CD14-positive monocyte (primary cell): Measurements from ENCODE around the gene NLRC5. TPM values are rescaled to one million over a fixed set of nuclear protein-coding genes. Genes with fewer than 3 reads are reported as not detected.
A peak's percentile ranks its signal among the peaks of the same experiment; 100 is the strongest.

Experiments used
- DNase-seq, 3 donors: peaks; one replicate each; pipeline ENCODE4 v3.0.0-alpha.2; 2011 to 2022
- H2AFZ ChIP-seq: 2 replicates; pipeline ENCODE4 v1.6.0; 2012; ENCODE audit warnings: mild to moderate bottlenecking, low read depth, low read length, inconsistent platforms; ENCODE audit not compliant: insufficient read depth, poor library complexity, severe bottlenecking
- H3K27ac ChIP-seq, 2 donors: 1 replicate in 1 of 2; 2 replicates in 1 of 2; pipeline ENCODE4 v1.5.1; 2012 to 2013; ENCODE audit warnings: low read length in 2 of 2, control low read depth in 1 of 2, inconsistent platforms in 1 of 2, low read depth in 1 of 2, mild to moderate bottlenecking in 1 of 2
- H3K27me3 ChIP-seq, 2 donors: one replicate each; pipeline versions ENCODE4 v1.6.0 to v1.6.1; 2011 to 2013; ENCODE audit warnings: low read length in 2 of 2; ENCODE audit not compliant: control insufficient read depth in 2 of 2, insufficient read depth in 2 of 2
- H3K36me3 ChIP-seq, 2 donors: replicated peaks in 1 of 2; 1 replicate in 1 of 2; 2 replicates in 1 of 2; pipeline versions ENCODE4 v1.5.1 to v1.6.1; 2012 to 2013; ENCODE audit warnings: low read length in 2 of 2, control low read depth in 1 of 2, inconsistent platforms in 1 of 2, mild to moderate bottlenecking in 1 of 2; ENCODE audit not compliant: insufficient read depth in 2 of 2, control insufficient read depth in 1 of 2
- H3K4me1 ChIP-seq, 2 donors: 1 replicate in 1 of 2; 2 replicates in 1 of 2; pipeline versions ENCODE4 v1.5.1 to v1.6.1; 2012 to 2013; ENCODE audit warnings: low read length in 2 of 2, control low read depth in 1 of 2, inconsistent platforms in 1 of 2, mild to moderate bottlenecking in 1 of 2, moderate library complexity in 1 of 2; ENCODE audit not compliant: insufficient read depth in 2 of 2, control insufficient read depth in 1 of 2
- H3K4me2 ChIP-seq: replicated peaks from 2 replicates; pipeline ENCODE3; 2012; ENCODE audit warnings: low read length, moderate library complexity, mild to moderate bottlenecking; ENCODE audit not compliant: poor library complexity, severe bottlenecking; ENCODE audit errors: extremely low read depth
- H3K4me3 ChIP-seq, 3 experiments: fragments of 200-600 bp in 1 of 3; sonication (generic) in 1 of 3; replicated peaks in 1 of 3; 1 replicate in 2 of 3; 2 replicates in 1 of 3; pipeline ENCODE4 v1.5.1; 2011 to 2013; ENCODE audit warnings: low read length in 3 of 3, mild to moderate bottlenecking in 3 of 3, control low read depth in 2 of 3, low read depth in 2 of 3, inconsistent platforms in 1 of 3, moderate library complexity in 1 of 3
- H3K79me2 ChIP-seq: 2 replicates; pipeline ENCODE4 v1.6.0; 2012; ENCODE audit warnings: mild to moderate bottlenecking, control low read depth, inconsistent platforms, low read length, moderate library complexity; ENCODE audit not compliant: insufficient read depth
- H3K9ac ChIP-seq: 2 replicates; pipeline ENCODE4 v1.6.0; 2017; ENCODE audit warnings: low read length, mild to moderate bottlenecking; ENCODE audit not compliant: insufficient read depth, poor library complexity, severe bottlenecking
- H3K9me3 ChIP-seq, 2 donors: replicated peaks in 1 of 2; 1 replicate in 1 of 2; 2 replicates in 1 of 2; pipeline versions ENCODE4 v1.5.1 to v1.6.1; 2012 to 2013; ENCODE audit warnings: low read length in 2 of 2, control low read depth in 1 of 2; ENCODE audit not compliant: control insufficient read depth in 1 of 2, insufficient read depth in 1 of 2
- H4K20me1 ChIP-seq: 2 replicates; pipeline ENCODE4 v1.6.0; 2012; ENCODE audit warnings: mild to moderate bottlenecking, low read length, control low read depth, moderate library complexity; ENCODE audit not compliant: insufficient read depth
- H3K27ac Mint-ChIP-seq, 7 donors: one replicate each; pipeline ENCODE4 v1.8.0; 2020; ENCODE audit warnings: mild to moderate bottlenecking in 7 of 7, mixed read lengths in 7 of 7, moderate library complexity in 6 of 7, inconsistent platforms in 2 of 7
- H3K27me3 Mint-ChIP-seq, 3 donors: one replicate each; pipeline ENCODE4 v1.8.0; 2021 to 2022; ENCODE audit warnings: low read depth in 3 of 3, mild to moderate bottlenecking in 3 of 3, mixed read lengths in 3 of 3, moderate library complexity in 3 of 3, inconsistent platforms in 1 of 3
- H3K36me3 Mint-ChIP-seq, 2 donors: one replicate each; pipeline ENCODE4 v1.8.0; 2020; ENCODE audit warnings: mixed read lengths in 2 of 2, inconsistent platforms in 1 of 2, mild to moderate bottlenecking in 1 of 2
- H3K4me1 Mint-ChIP-seq: one replicate; pipeline ENCODE4 v1.8.0; 2020; ENCODE audit warnings: mild to moderate bottlenecking, mixed read lengths
- H3K4me3 Mint-ChIP-seq, 2 donors: one replicate each; pipeline ENCODE4 v1.8.0; 2020; ENCODE audit warnings: mild to moderate bottlenecking in 2 of 2, mixed read lengths in 2 of 2, moderate library complexity in 1 of 2
- H3K9me3 Mint-ChIP-seq, 7 donors: one replicate each; pipeline ENCODE4 v1.8.0; 2020 to 2022; ENCODE audit warnings: mixed read lengths in 7 of 7, mild to moderate bottlenecking in 6 of 7, moderate library complexity in 6 of 7, inconsistent platforms in 2 of 7
- CTCF ChIP-seq: fragments of 200-600 bp; IDR thresholded peaks from one replicate; pipeline ENCODE4 v1.8.0; 2022; ENCODE audit warnings: antibody characterized with exemption, mild to moderate bottlenecking
- WGBS: methylation state at CpG from one replicate; pipeline ENCODE4 v1.1.5; 2013; ENCODE audit warnings: missing lambda C conversion rate; ENCODE audit not compliant: insufficient coverage; 5-methylcytosine and 5-hydroxymethylcytosine counted together
- intact Hi-C, 2 donors: fragments of 100-400 bp; cut with micrococcal nuclease; formaldehyde crosslinking; loops; one replicate each; pipeline versions ENCODE4 v1.15.0 to v1.15.1; 2023
- polyA plus RNA-seq, 3 donors: library from polyadenylated mRNA; depleted of rRNA in 1 of 3; unstranded in 2 of 3; stranded (reverse) in 1 of 3; fragments of 300-500 nt in 2 of 3; fragments of >200 nt in 1 of 3; fragmentation: Illumina TruSeq in 2 of 3; gene quantifications; 1 replicate in 2 of 3; 2 replicates in 1 of 3; pipeline ENCODE4 v1.2.3, GENCODE V29; 2012 to 2021

The NLRC5 gene
- polyA plus RNA-seq, 3 donors = 10.3 to 171 (median 21.6) TPM

- no peaks in the 10 kb centered on the region for H3K9me3 ChIP-seq
- H2AFZ ChIP-seq = no peak overlapping the region
- no peak overlapping the region for H3K27ac ChIP-seq
- peaks cover 0 to 4% (median 0%) of the 10 kb centered on the region in 7 donors for H3K9me3 Mint-ChIP-seq
- H3K36me3 Mint-ChIP-seq = peaks cover 77 to 80% of the 10 kb centered on the region in 2 donors
- peaks cover 13% of the 10 kb centered on the region for H3K79me2 ChIP-seq
- intact Hi-C loops = no loop called here
- H3K36me3 ChIP-seq = peaks cover 59 to 76% of the 10 kb centered on the region in 2 donors
- no peak overlapping the region for H3K9ac ChIP-seq
- peaks cover 45% of the 10 kb centered on the region for H3K4me1 Mint-ChIP-seq
- H3K27me3 ChIP-seq = no peaks in the 10 kb centered on the region
- 100% methylated on average over 4 of the region's 6 CpGs for WGBS
- peaks cover 23% of the 10 kb centered on the region for H4K20me1 ChIP-seq
- peak overlapping the region in 2 of 7 donors; percentile 57 to 66 for H3K27ac Mint-ChIP-seq
- no peak overlapping the region for H3K4me2 ChIP-seq
- no peak overlapping the region for H3K4me3 Mint-ChIP-seq
- DNase-seq = no peak
- H3K4me3 ChIP-seq = no peak overlapping the region
- no peaks in the 10 kb centered on the region for H3K27me3 Mint-ChIP-seq
- no peak for TF ChIP-seq CTCF
- H3K4me1 ChIP-seq = peaks cover 35 to 40% of the 10 kb centered on the region in 2 donors
These were observed 32.4 kb downstream of the NLRC5 start for GRCh38 chr16:57021757-57022156.

- H3K4me3 ChIP-seq = no peak overlapping the region
- peaks cover 11% of the 10 kb centered on the region for H3K79me2 ChIP-seq
- H3K36me3 ChIP-seq = peaks cover 52 to 75% of the 10 kb centered on the region in 2 donors
- no peak overlapping the region for H2AFZ ChIP-seq
- H3K27me3 ChIP-seq = no peaks in the 10 kb centered on the region
- DNase-seq = no peak
- no peak for TF ChIP-seq CTCF
- Mint-ChIP-seq H3K4me3 (no peak overlapping the region), H3K36me3 (peaks cover 76 to 80% of the 10 kb centered on the region in 2 donors), H3K4me1 (peaks cover 50% of the 10 kb centered on the region), H3K27ac (peak overlapping the region in 3 of 7 donors; percentile 4 to 62 (median 8)), H3K9me3 (peaks cover 0 to 1% (median 0%) of the 10 kb centered on the region in 7 donors), H3K27me3 (no peaks in the 10 kb centered on the region)
- peaks cover 40 to 45% of the 10 kb centered on the region in 2 donors for H3K4me1 ChIP-seq
- H3K9ac ChIP-seq = no peak overlapping the region
- H3K9me3 ChIP-seq = no peaks in the 10 kb centered on the region
- no peak overlapping the region for H3K4me2 ChIP-seq
- intact Hi-C loops = no loop called here
- H3K27ac ChIP-seq = no peak overlapping the region
- H4K20me1 ChIP-seq = peaks cover 22% of the 10 kb centered on the region
- WGBS = 94% methylated on average over 7 of the region's 7 CpGs
These were observed 33.1 kb downstream of the NLRC5 start for GRCh38 chr16:57022445-57022844.
